GM13976 (cell line): ENCODE data around the gene GLTP.

Experiments used
- DNase-seq: peaks from one replicate; pipeline ENCODE4 v3.0.0; 2012; ENCODE audit warnings: low spot score
- in situ Hi-C: fragments of 300-500 bp; cut with MboI; formaldehyde crosslinking; loops from one replicate; pipeline ENCODE4 v1.12.0; 2022; ENCODE audit warnings: low sequenced_read_pairs, mixed read lengths, inconsistent platforms; ENCODE audit not compliant: unreplicated experiment
- TF ChIP-seq, protein P1 (sequence below): IDR thresholded peaks from 2 replicates; pipeline ENCODE4 v1.5.1; 2012; ENCODE audit warnings: borderline replicate concordance, mild to moderate bottlenecking; ENCODE audit not compliant: insufficient read depth; ENCODE audit errors: extremely low read depth, missing control alignments, control extremely low read depth

GLTP gene

DNA sequence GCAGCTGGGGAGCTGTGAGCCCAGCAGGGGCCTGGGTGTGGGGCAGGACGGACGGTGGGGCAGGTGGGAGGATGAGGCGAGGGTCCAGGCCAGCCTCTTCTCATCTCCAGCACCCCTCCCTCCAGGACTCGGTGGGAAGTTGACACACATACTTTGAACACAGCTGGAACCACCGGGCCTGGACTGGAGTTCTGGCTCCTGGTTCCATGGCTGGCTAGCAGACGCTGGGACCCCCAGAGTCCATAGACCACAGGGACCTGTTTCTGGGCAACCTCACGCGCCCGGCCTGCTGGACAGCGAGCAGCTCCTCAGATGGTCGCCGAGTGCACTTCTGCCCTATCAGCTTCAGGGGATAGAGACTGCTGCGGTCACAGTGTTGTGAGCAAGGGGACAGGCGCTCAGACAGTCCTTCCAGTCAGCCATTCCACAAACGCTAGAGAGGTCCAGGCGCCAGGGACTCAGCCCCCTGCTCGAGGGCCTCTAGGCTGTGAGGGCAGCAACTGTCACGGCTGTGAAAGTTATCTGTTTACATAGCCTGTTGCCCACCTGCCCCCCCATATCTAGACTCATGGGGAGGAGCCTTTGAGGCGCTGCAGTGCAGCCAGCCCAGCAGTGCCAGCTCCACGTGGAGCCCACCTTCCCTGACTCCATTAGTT lies 45.0 kb upstream of the GLTP start:
- no peak for DNase-seq
- TF ChIP-seq, protein P1, sequence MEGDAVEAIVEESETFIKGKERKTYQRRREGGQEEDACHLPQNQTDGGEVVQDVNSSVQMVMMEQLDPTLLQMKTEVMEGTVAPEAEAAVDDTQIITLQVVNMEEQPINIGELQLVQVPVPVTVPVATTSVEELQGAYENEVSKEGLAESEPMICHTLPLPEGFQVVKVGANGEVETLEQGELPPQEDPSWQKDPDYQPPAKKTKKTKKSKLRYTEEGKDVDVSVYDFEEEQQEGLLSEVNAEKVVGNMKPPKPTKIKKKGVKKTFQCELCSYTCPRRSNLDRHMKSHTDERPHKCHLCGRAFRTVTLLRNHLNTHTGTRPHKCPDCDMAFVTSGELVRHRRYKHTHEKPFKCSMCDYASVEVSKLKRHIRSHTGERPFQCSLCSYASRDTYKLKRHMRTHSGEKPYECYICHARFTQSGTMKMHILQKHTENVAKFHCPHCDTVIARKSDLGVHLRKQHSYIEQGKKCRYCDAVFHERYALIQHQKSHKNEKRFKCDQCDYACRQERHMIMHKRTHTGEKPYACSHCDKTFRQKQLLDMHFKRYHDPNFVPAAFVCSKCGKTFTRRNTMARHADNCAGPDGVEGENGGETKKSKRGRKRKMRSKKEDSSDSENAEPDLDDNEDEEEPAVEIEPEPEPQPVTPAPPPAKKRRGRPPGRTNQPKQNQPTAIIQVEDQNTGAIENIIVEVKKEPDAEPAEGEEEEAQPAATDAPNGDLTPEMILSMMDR, result no peak
- in situ Hi-C loops, result no loop called here

DNA sequence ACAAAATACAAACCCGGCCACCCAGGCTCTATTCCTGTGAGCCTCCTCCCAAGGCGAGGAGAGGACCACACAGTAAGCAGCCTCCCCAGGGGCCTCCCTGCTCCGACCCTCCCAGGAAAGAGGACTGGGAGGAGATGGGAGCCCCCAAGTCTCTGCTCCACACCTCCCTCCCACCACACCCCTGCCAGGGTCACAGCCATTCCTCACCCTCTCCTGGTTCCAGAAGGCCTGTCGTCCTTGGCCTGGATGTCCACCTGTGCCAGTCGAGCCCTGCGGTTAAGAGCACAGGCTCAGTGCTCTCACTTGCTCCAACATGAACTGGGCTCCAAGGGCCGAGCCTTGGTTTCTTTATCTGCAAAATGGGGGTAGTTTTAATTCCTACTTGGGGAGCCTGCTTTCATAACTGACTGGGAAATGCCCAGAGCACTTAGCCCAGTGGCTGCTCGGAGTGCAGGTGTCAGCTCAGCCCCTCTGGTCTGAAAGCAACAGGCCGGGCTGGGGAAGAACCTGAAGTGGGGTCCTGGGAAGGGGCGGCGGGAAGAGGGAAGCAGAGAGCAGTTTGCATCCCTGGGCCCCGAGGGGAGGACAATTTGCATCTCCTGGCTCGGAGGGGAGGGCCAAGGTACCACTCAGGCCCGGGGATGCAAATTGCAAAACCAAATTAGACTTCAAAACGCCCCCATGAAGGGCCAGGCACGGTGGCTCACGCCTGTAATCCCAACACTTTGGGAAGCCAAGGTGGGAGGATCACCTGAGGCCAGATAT lies 43.3 kb upstream of the GLTP start:
- DNase-seq, result no peak
- in situ Hi-C loops, result no loop called here
- TF ChIP-seq, protein P1, result no peak

DNA sequence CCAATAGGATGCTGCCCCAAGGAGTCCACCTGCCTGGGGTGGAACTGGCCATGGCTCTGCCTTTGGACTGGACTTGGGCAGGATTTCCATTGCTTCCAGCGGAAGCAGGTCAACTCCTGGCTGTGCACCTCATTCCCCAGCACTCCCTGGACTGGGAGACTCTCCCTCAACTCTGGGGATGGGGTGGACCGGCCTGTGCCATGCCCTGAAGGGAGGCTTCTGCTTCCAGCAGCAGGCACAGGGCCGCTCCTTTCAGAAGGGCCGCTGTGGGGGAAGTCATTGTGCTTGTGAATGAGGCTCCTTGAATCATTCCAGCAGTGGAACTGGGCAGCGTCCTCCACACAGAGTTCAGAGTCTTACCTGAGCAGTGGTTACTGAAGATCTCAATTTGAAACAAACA lies 42.7 kb upstream of the GLTP start:
- TF ChIP-seq, protein P1, result no peak
- in situ Hi-C loops, result no loop called here
- DNase-seq, result no peak

DNA sequence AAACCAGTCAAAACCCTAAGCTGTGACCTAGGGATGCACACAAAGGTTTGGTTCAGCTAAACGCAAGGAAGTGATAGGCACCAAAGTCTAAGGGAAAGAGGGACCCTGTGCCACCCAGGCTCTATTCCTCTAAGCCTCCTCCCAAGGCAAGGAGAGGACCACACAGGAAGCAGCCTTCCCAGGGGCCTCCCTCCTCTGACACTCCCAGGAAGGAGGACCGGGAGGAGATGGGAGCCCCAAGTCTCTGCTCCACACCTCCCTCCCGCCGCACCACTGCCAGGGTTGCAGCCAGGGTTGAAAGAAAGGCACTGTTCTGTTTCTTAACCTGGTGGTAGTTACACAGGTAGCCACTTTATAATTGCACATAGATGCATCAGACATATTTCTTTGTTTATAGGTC lies 41.6 kb upstream of the GLTP start:
- in situ Hi-C loops, result no loop called here
- no peak for DNase-seq
- TF ChIP-seq, protein P1, result no peak

DNA sequence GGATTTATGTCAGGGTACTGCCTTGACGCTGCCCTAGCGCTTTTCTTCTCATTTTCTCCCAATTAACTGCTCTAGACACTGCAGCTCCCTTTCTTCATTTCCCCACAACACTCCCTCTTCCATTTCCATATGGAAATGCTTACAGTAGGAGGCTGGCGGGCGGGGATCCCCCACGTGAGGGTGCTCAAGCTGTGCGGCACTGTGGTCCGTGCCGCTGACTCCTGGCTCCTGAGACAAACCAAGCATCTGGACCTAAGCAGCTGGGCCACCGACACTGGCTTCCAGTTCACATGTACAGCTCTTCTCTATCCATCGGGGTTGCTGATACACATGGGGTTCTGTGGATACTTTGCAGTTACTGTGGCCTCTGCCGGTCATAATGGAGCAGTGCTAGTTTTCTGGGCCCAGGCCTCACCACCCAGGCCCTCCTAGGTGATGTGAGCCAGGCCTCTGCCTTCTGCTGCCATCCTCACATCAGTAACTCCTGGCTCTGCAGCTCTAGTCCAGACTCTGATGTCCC lies 40.0 kb upstream of the GLTP start:
- in situ Hi-C loops, result no loop called here
- DNase-seq, result no peak
- TF ChIP-seq, protein P1, result no peak

DNA sequence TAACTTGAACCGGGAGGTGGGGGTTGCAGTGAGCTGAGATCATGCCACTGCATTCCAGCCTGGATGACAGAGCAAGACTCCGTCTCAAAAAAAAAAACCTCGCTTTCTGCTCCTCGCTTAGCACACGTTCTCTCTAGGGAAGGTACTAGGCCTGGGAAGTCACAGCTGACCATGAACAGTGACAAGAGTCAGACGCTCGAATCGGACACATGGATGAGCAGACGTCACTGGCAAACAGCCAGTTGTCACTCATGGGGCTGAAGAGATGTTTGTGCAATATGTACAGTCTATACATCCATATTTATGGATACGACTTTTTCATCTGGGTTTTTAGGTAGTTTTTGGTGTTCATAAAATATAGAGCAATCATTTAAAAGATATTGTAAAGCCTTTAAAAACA lies 39.1 kb upstream of the GLTP start:
- in situ Hi-C loops, result no loop called here
- DNase-seq, result no peak
- TF ChIP-seq, protein P1, result no peak
